ENCODE data around the gene TSPAN5. TPM values are rescaled to one million over a fixed set of nuclear protein-coding genes. Genes with fewer than 3 reads are reported as not detected.

Gene TSPAN5
- total RNA-seq, 1 donor from 2014 or later = 21.1 TPM

- Mint-ChIP-seq H3K9me3 (no peaks in the 10 kb centered on the region), H3K27me3 (ENCODE audit: low read depth) (no peaks in the 10 kb centered on the region), H3K27ac (peak overlapping the region; percentile 79), H3K4me1 (ENCODE audit: low read depth) (peaks cover 74% of the 10 kb centered on the region), H3K36me3 (ENCODE audit: low read depth) (peaks cover 12% of the 10 kb centered on the region), H3K4me3 (ENCODE audit: low read depth) (no peak overlapping the region)
- DNase-seq (ENCODE audit: low spot score) = no peak
- intact Hi-C loops (cut with micrococcal nuclease) = loop anchor here (5.0 to 10.0 kb wide), 2 partner anchors 55 to 257 kb away; partner anchors contain the start of gene RAP1GDS1
Observed at GRCh38 chr4:98519268-98519977, 139.0 kb downstream of the TSPAN5 start.

- Mint-ChIP-seq H3K9me3 (no peaks in the 10 kb centered on the region), H3K4me3 (ENCODE audit: low read depth) (no peak overlapping the region)
Observed at GRCh38 chr4:98518559-98519267, 139.7 kb downstream of the TSPAN5 start.

GRCh38 chr4:98517218-98518021 is 141.0 kb downstream of the TSPAN5 start:
- peak overlapping the region; percentile 30 for H3K27ac Mint-ChIP-seq
- intact Hi-C loops (cut with micrococcal nuclease) = loop anchor here (5.0 to 10.0 kb wide), 2 partner anchors 53 to 255 kb away; partner anchors contain the start of gene RAP1GDS1
- H3K9me3 Mint-ChIP-seq = no peaks in the 10 kb centered on the region
- H3K27me3 Mint-ChIP-seq (ENCODE audit: low read depth) = no peaks in the 10 kb centered on the region
- H3K4me1 Mint-ChIP-seq (ENCODE audit: low read depth) = peaks cover 79% of the 10 kb centered on the region
- no peak overlapping the region for H3K4me3 Mint-ChIP-seq (ENCODE audit: low read depth)
- no peak for DNase-seq (ENCODE audit: low spot score)
- peaks cover 12% of the 10 kb centered on the region for H3K36me3 Mint-ChIP-seq (ENCODE audit: low read depth)

More at GRCh38 chr4:98518559-98519267, 139.7 kb downstream of the TSPAN5 start:
- intact Hi-C loops (cut with micrococcal nuclease) = loop anchor here (5.0 to 10.0 kb wide), 2 partner anchors 54 to 256 kb away; partner anchors contain the start of gene RAP1GDS1
- no peak for DNase-seq (ENCODE audit: low spot score)
- Mint-ChIP-seq H3K4me1 (ENCODE audit: low read depth) (peaks cover 74% of the 10 kb centered on the region), H3K36me3 (ENCODE audit: low read depth) (peaks cover 12% of the 10 kb centered on the region), H3K27me3 (ENCODE audit: low read depth) (no peaks in the 10 kb centered on the region), H3K27ac (peak overlapping the region; percentile 58)

- H3K27me3 Mint-ChIP-seq (ENCODE audit: low read depth) = no peaks in the 10 kb centered on the region
- no peak overlapping the region for H3K27ac Mint-ChIP-seq
- intact Hi-C loops (cut with micrococcal nuclease) = loop anchor here (5.0 to 10.0 kb wide), 2 partner anchors 52 to 254 kb away; partner anchors contain the start of gene RAP1GDS1
- H3K9me3 Mint-ChIP-seq = no peaks in the 10 kb centered on the region
- peaks cover 12% of the 10 kb centered on the region for H3K36me3 Mint-ChIP-seq (ENCODE audit: low read depth)
- peaks cover 71% of the 10 kb centered on the region for H3K4me1 Mint-ChIP-seq (ENCODE audit: low read depth)
- H3K4me3 Mint-ChIP-seq (ENCODE audit: low read depth) = no peak overlapping the region
- no peak for DNase-seq (ENCODE audit: low spot score)
Observed at GRCh38 chr4:98516441-98517217, 141.8 kb downstream of the TSPAN5 start.

- peaks cover 71% of the 10 kb centered on the region for H3K4me1 Mint-ChIP-seq (ENCODE audit: low read depth)
- intact Hi-C loops (cut with micrococcal nuclease) = loop anchor here (5.0 to 10.0 kb wide), 2 partner anchors 51 to 254 kb away; partner anchors contain the start of gene RAP1GDS1
- no peaks in the 10 kb centered on the region for H3K9me3 Mint-ChIP-seq
- H3K4me3 Mint-ChIP-seq (ENCODE audit: low read depth) = no peak overlapping the region
- no peak for DNase-seq (ENCODE audit: low spot score)
- peak overlapping the region; percentile 44 for H3K27ac Mint-ChIP-seq
- H3K27me3 Mint-ChIP-seq (ENCODE audit: low read depth) = no peaks in the 10 kb centered on the region
- peaks cover 12% of the 10 kb centered on the region for H3K36me3 Mint-ChIP-seq (ENCODE audit: low read depth)
Observed at GRCh38 chr4:98516042-98516440, 142.4 kb downstream of the TSPAN5 start.

GRCh38 chr4:98515470-98515809 is 143.0 kb downstream of the TSPAN5 start:
- no peaks in the 10 kb centered on the region for H3K27me3 Mint-ChIP-seq (ENCODE audit: low read depth)
- intact Hi-C loops (cut with micrococcal nuclease) = loop anchor here (5.0 to 10.0 kb wide), 2 partner anchors 51 to 253 kb away; partner anchors contain the start of gene RAP1GDS1
- peak overlapping the region; percentile 30 for H3K27ac Mint-ChIP-seq
- H3K36me3 Mint-ChIP-seq (ENCODE audit: low read depth) = peaks cover 15% of the 10 kb centered on the region
- H3K4me1 Mint-ChIP-seq (ENCODE audit: low read depth) = peaks cover 77% of the 10 kb centered on the region
- DNase-seq (ENCODE audit: low spot score) = no peak
- H3K9me3 Mint-ChIP-seq = no peaks in the 10 kb centered on the region
- H3K4me3 Mint-ChIP-seq (ENCODE audit: low read depth) = no peak overlapping the region

- Mint-ChIP-seq H3K9me3 (no peaks in the 10 kb centered on the region), H3K4me3 (ENCODE audit: low read depth) (no peak overlapping the region), H3K27ac (peak overlapping the region; percentile 30), H3K27me3 (ENCODE audit: low read depth) (no peaks in the 10 kb centered on the region), H3K4me1 (ENCODE audit: low read depth) (peaks cover 80% of the 10 kb centered on the region), H3K36me3 (ENCODE audit: low read depth) (peaks cover 15% of the 10 kb centered on the region)
- intact Hi-C loops (cut with micrococcal nuclease) = loop anchor here (5.0 to 10.0 kb wide), 2 partner anchors 50 to 253 kb away; partner anchors contain the start of gene RAP1GDS1
- DNase-seq (ENCODE audit: low spot score) = no peak
Observed at GRCh38 chr4:98514741-98515469, 143.5 kb downstream of the TSPAN5 start.

GRCh38 chr4:98512918-98513317 is 145.5 kb downstream of the TSPAN5 start:
- no peak overlapping the region for H3K4me3 Mint-ChIP-seq (ENCODE audit: low read depth)
- no peak for DNase-seq (ENCODE audit: low spot score)
- H3K36me3 Mint-ChIP-seq (ENCODE audit: low read depth) = peaks cover 17% of the 10 kb centered on the region
- H3K4me1 Mint-ChIP-seq (ENCODE audit: low read depth) = peaks cover 81% of the 10 kb centered on the region
- no peaks in the 10 kb centered on the region for H3K27me3 Mint-ChIP-seq (ENCODE audit: low read depth)
- H3K27ac Mint-ChIP-seq = no peak overlapping the region
- intact Hi-C loops (cut with micrococcal nuclease) = loop anchor here (10.0 kb wide), 1 partner anchor 48 kb away; no protein-coding TSS in a partner anchor
- H3K9me3 Mint-ChIP-seq = no peaks in the 10 kb centered on the region

GRCh38 chr4:98510757-98511517 is 147.5 kb downstream of the TSPAN5 start:
- H3K27ac Mint-ChIP-seq = peak overlapping the region; percentile 70
- H3K36me3 Mint-ChIP-seq (ENCODE audit: low read depth) = peaks cover 18% of the 10 kb centered on the region
- DNase-seq (ENCODE audit: low spot score) = peak; percentile 28
- H3K27me3 Mint-ChIP-seq (ENCODE audit: low read depth) = no peaks in the 10 kb centered on the region
- H3K4me3 Mint-ChIP-seq (ENCODE audit: low read depth) = peak overlapping the region; percentile 50
- H3K9me3 Mint-ChIP-seq = no peaks in the 10 kb centered on the region
- intact Hi-C loops (cut with micrococcal nuclease) = loop anchor here (1.0 to 10.0 kb wide), 6 partner anchors 18 to 152 kb away; no protein-coding TSS in a partner anchor
- peaks cover 80% of the 10 kb centered on the region for H3K4me1 Mint-ChIP-seq (ENCODE audit: low read depth)

- Mint-ChIP-seq H3K4me3 (ENCODE audit: low read depth) (peak overlapping the region; percentile 50), H3K27ac (peak overlapping the region; percentile 70), H3K9me3 (no peaks in the 10 kb centered on the region), H3K27me3 (ENCODE audit: low read depth) (no peaks in the 10 kb centered on the region), H3K4me1 (ENCODE audit: low read depth) (peaks cover 78% of the 10 kb centered on the region), H3K36me3 (ENCODE audit: low read depth) (peaks cover 19% of the 10 kb centered on the region)
- intact Hi-C loops (cut with micrococcal nuclease) = loop anchor here (10.0 kb wide), 1 partner anchor 46 kb away; no protein-coding TSS in a partner anchor
- no peak for DNase-seq (ENCODE audit: low spot score)
Observed at GRCh38 chr4:98510340-98510739, 148.1 kb downstream of the TSPAN5 start.
